Activated CD4-positive, alpha-beta T cell treated with anti-CD3 and anti-CD28 coated beads, Interleukin-2, amount 50 U/mL, for 16 hours (primary cell): ENCODE results near the gene ANXA11.
"Not testable (repeated sequence)": the region's sequence is repeated elsewhere in the genome, so short reads cannot be mapped to it uniquely, and the experiment has no call there.

ENCODE experiments used
- DNase-seq: peaks from one replicate; pipeline ENCODE4 v3.0.0-alpha.2; 2020

ANXA11 gene

DNA sequence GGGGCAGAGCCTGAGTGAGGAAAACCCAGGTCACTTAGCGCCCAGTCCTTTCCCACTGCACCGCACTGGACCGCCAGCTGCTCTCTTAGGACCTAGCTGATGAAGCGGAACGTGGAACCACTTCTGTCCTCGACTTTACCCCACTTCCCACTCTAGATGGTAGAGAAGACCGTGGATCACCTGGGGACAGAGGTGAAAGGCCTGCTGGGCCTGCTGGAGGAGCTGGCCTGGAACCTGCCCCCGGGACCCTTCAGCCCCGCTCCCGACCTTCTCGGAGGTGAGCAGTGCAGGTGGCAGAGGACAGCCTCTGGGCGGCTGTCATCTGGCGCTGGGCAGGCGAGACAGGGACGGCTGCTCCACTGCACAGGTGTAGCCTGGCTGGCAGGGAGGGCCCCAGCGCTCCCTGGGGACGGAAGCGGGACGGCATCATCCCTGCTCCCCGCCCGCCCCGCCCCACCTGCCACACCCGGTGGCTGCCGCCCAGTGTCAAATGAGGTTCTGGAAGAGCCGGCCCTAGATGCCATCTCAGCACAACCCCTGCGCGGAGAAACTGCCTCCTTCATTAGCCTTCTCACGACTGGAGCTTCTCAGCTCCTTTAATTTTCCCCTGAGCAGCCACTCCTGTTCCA is 61.2 kb downstream of the ANXA11 start:
- peak; percentile 30 for DNase-seq

DNA sequence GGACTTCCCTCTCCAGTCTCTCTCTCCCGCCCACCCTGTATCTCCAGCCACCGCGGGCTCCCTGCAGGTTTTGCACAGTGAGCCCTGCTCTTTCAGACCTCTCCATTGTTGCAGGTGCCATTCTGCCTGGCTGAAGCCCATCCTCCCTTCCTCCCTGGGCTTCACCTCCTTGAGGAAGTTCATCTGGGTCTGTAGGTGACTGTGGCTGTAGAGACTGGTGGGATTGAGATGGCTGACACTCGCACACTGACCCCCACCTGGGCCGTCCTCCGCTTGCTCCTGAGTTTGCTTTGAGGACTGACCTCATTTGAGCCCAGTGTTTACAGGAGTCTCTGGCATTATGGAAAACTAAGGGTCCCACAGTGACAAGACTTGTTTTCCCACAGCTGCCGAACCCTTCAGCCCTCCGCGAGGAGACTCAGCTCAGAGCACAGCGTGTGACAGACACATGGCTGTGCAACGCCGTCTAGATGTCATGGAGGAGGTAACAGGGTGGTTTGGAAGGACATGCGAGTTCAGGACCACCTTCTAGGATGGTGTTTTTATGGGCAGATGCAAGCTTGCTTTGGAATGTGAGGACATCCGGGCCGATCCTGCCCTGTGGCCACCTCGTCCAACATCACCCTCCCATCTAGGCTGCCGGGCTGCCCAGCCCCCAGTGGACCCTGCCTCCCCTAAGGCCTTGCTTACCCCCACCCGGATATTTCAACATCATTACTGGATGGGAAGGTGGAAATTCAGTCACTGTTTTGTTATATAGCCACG is 63.5 kb downstream of the ANXA11 start:
- DNase-seq = no peak

GRCh38 chr10:80140251-80140650 is 65.1 kb downstream of the ANXA11 start:
- DNase-seq = no peak

DNA sequence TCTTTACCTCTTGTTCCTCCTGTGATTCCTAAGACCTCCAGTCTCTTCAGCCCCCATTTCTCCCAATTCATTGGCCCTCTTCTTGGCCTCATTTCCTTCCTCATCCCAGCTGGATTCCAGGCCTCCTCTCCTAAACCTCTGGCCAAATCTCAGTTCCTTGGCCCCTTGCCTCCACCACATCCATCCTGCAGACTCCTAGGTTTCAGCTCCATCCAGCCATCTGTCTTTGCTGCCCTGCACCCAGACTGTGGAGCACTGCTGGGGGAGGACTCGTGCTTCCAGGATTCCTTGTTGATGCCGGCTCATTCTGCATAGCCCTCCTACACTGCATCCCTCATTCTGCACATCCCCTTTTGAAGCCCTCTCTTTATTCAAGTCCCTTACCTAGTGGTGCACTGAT is 66.1 kb downstream of the ANXA11 start:
- DNase-seq = no peak

DNA sequence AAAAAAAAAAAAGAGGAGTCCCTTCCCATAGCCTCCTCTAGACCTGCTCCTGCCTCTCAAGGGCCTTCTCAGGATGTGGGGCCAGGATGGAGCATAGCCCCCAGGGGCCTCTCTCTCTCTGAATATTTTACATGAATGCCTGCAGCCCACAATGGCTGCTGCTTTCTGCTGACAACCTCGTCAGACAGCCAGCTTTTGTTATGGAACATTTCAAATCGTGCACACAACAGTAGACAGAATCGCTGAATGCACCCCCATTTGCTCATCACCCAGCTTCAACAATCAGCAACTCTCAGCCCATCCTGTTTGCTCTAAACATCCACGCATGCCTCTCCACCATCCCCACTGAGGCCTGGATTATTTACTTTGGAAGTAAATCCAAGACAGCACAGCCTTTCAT is 67.4 kb downstream of the ANXA11 start:
- DNase-seq = no peak

GRCh38 chr10:80137031-80137862 is 68.1 kb downstream of the ANXA11 start:
- DNase-seq = no peak

DNA sequence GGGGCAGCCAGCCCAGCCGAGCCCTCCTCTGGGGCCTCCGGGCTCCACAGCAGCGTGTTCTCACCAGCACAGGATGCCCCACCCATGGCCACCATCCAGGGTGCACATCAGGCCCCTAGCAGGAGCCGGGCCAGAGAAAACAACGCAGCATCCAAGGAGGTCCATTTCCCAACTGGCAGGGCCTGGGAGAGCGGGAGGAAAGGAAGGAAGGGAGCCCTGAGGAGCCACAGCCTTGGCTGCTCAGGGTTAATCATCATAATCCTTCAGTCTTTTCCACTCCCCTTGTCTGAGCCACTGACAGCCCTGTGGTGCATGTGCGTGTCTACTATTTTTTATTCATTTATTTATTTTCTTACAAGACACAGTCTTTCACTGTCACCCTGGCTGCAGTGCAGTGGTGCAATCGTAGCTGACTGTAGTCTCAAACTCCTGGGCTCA is 69.2 kb downstream of the ANXA11 start:
- no peak for DNase-seq

DNA sequence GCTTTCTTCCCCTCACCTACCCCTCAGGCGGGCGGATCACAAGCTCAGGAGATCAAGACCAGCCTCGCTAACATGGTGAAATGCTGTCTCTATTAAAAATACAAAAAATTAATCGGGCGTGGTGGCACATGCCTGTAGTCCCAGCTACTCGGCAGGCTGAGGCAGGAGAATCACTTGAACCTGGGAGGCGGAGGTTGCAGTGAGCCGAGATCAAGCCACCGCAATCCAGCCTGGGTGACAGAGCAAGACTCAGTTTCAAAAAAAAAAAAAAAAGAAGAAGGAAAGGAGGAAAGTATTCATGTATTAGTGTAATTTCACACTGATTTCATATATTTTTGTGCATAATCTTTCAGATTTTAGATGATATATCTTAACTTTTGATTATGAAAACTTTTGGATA is 71.7 kb downstream of the ANXA11 start:
- not testable (repeated sequence) for DNase-seq

GRCh38 chr10:80133206-80133605 is 72.1 kb downstream of the ANXA11 start:
- DNase-seq = no peak

- no peak for DNase-seq
Observed at GRCh38 chr10:80132299-80133139, 72.8 kb downstream of the ANXA11 start, which contains the start of gene PLAC9. PLAC9 (plus strand) TSS chr10:80132730; CDS start chr10:80132763, 33 bp downstream.

DNA sequence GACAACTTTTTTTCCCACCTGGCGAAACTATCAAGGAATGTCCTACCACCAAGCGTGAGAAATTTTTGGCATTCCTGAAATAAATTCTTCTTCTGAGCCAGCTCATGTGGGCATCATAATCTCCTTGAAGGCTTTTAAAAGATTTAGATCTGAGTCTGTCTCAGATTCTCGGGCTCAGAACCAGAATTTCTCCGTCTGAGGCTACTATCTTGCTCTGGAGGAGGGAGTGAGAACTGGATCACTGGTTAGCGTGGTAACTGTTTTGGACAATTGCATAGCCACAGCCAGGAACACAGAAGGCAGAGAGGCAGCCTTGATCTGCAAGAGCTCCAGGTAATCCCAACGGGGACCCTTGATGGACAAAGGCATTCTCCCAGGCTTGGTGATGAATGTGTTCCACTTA is 73.8 kb downstream of the ANXA11 start:
- DNase-seq = no peak

- DNase-seq = no peak
Observed at GRCh38 chr10:80126876-80127275, 78.5 kb downstream of the ANXA11 start.

DNA sequence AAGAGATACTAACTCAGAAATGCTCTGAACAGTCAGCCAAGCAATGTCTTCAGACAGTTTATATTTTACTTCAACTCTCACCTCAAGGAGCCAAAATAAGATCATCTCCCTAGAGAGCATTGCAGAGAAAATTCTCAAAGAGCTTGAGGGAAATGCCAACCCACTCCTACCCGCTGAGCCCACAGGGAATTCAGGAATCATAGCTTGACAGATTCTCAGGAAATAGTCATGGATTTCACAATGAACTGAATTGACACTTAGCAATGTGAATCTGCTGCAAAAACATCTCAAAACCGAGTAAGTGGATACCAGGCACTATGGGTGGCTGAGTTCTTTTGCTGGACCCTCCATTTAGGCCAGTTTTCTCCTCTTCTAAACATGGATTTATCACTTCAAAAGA is 82.6 kb downstream of the ANXA11 start:
- DNase-seq = no peak

GRCh38 chr10:80122110-80122710 is 83.1 kb downstream of the ANXA11 start:
- no peak for DNase-seq

- DNase-seq = no peak
Observed at GRCh38 chr10:80118669-80119068, 86.7 kb downstream of the ANXA11 start.

DNA sequence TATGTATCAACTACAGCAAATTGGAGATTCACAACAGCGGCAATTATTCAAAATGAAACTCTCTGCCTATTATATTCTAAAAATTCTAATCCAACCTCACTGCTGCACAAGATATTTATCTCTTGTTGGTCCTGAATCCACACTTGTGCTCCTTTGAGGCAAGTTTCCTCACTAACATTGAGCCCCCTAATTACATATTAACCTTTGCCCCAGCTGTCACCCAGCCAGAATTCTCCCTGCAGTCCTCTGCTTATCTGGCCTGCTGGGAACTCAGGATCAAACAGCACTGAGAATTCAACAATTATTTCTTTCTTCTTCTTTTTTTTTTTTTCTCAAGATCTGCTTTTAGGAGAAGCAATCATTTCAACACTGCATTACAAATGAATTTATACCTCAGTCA is 94.4 kb downstream of the ANXA11 start:
- no peak for DNase-seq

DNA sequence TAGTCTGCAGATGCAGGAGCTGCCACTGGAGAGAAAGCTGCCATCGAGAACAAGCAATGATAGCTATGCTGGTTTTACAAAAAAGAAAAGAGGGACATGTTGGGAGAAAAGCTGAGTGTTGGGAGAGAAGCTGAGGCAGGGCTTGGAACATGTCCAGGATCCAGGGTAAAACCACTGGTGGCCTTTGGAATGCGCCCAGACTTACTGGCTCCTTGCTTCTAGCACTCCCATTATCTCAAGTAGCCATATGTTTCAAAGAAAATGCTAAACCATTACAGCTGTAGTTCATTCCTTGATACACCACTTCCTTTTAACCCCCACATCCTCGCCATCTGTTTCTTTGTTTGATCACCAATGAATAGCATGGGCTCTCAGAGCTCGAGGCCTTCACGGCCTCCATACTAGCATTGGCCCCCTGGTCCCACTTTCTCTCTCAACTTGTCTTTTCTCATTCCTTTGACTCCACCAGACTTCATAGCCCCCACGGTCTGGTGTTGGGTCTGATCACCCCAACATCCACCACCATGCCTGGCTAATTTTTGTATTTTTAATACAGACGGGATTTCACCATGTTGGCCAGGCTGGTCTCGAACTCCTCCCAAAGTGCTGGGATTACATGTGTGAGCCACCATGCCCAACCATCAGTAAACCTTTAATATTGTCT is 96.6 kb downstream of the ANXA11 start:
- DNase-seq = no peak

GRCh38 chr10:80104066-80104926 is 101.0 kb downstream of the ANXA11 start:
- peak; percentile 53 for DNase-seq
